ENCODE results near the gene TLE5.

- TF ChIP-seq CTCF (IDR thresholded peaks at IDR 0.05) (no peak), POLR2A (IDR thresholded peaks at IDR 0.05) (no peak), EP300 (IDR thresholded peaks at IDR 0.05) (no peak)
Observed at GRCh38 chr19:3027981-3028304, 34.4 kb downstream of the TLE5 start.

Data from tibial nerve (tissue), 4 donors.